Activated naive CD4-positive, alpha-beta T cell treated with anti-CD3 and anti-CD28 coated beads, Interleukin-2, amount 50 U/mL, for 16 hours (primary cell): ENCODE data around the gene PFN2.
"Not testable (repeated sequence)": the region's sequence is repeated elsewhere in the genome, so short reads cannot be mapped to it uniquely, and the experiment has no call there.

Experiments used
- DNase-seq: peaks from one replicate; pipeline ENCODE4 v3.0.0-alpha.2; 2020

The PFN2 gene, protein sequence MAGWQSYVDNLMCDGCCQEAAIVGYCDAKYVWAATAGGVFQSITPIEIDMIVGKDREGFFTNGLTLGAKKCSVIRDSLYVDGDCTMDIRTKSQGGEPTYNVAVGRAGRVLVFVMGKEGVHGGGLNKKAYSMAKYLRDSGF

DNA sequence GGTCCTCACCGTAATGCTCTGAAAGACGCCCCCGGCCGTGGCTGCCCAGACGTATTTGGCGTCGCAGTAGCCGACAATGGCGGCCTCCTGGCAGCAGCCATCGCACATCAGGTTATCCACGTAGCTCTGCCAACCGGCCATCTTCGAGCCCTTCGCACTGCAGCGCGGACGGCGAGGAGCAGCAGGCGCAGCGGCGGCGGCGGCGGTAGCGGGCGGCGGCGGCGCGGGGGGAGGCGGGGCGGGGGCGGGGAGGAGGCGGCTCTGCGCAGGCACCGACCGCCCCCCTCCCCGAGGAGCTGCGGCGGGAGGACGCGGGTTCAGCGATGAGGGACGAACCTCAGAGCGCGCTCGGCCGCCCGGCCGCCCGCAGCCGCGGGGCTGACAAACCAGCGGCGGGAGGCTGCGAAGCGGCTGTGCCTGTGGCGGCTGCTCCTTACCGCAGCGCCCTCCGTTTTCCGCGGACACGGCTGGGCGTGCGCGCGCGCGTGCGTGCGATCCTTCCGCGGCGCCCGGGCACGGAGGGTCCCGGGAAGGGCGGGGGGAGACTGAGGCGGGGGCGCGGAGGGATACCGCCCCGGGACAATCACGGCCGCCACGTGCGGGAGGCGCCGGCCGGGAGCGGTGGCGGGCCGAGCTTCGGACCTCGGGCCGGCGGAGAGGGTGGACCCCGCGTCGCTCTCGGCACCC, at the start of gene PFN2:
Gene PFN2, minus strand, starts transcription at position 180 of the 687 bp plus-strand sequence. Its CDS starts 39 bp downstream, at position 141.
- DNase-seq = peak; percentile 61

DNA sequence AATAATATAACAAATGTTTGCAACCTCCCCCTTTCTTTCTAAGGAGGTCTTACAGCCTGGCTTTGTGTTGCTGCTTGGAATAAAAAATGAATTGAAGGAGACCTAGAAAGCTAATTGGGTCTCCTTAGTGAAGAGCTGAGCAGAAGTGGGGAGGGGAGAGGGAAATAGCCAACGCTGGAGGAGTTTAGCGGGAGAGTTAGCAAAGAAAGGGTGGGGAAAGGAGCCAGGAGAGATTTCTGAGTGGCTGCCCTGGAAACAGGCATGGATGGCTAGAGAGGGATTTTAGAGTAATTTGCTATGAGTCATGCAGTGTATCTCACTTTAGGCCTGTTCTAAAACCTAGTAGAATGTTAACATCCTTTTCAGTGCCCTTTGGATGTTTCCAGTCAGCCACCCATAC, 45.2 kb upstream of the PFN2 start:
- no peak for DNase-seq

DNA sequence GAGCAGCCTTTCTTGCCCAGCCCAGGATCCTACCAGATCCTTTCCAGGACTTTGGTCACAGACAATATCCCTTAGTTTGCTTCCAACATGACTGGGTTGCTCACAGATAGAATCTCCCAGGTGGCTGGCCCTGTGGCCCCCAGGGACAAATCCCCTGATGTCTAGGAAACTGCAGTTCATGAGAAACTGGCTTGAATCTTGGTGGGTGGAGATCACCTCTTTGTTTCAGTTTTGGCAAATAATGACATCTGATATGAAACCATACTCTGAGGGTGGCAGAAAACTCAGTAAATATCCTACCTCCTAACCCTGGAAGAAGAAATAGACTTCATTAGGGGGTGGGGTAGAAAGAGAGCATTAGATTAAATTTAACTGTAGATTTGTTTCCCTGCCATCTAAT, 44.1 kb upstream of the PFN2 start:
- DNase-seq = no peak

GRCh38 chr3:150013801-150014200, 43.1 kb upstream of the PFN2 start:
- DNase-seq = no peak

- DNase-seq = no peak
Measured at GRCh38 chr3:150006794-150007193, 36.1 kb upstream of the PFN2 start.

DNA sequence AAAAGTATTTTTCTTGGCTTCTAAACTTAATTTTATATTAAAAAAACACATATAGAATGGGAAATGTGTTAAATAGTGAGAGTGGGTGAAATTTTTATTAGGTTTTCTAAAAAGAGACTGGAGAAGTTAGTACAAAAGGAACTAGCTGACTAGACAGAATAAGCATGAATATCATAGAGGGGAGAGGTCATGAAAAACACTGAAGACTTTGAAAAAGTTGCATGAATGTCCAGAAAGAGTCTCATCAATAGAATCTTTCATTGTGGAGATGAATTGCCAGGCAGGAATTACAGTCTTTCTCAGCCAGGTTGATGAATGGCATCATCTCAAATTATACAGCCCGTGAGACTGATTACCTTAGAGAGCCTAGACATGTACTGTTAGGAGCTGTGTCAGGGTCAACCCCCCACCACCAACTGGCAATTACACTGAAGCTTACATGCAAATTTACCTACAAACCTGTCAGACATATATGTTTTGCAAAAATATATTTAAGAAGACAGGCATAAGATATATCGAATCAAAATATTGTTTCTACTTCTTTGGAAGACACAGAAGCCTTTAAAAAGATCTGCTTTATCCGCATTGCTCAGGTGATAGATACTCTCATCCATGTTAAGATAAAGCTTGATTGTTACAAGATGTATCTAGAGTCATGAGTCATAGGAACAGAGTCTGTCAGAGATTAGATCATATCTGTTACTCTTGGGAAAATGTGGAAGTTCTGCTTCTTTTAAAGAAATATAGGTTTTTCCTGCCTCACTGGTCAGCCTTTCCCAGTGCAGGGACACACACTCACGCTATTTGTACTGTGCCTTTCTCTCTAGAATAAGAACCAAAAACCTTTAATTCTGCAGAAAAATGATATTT, 34.8 kb upstream of the PFN2 start:
- no peak for DNase-seq

- DNase-seq = no peak
Measured at GRCh38 chr3:150000641-150001040, 29.9 kb upstream of the PFN2 start.

- DNase-seq = no peak
Measured at GRCh38 chr3:149999421-149999820, 28.7 kb upstream of the PFN2 start.

- DNase-seq = no peak
Measured at GRCh38 chr3:149998946-149999345, 28.3 kb upstream of the PFN2 start.

DNA sequence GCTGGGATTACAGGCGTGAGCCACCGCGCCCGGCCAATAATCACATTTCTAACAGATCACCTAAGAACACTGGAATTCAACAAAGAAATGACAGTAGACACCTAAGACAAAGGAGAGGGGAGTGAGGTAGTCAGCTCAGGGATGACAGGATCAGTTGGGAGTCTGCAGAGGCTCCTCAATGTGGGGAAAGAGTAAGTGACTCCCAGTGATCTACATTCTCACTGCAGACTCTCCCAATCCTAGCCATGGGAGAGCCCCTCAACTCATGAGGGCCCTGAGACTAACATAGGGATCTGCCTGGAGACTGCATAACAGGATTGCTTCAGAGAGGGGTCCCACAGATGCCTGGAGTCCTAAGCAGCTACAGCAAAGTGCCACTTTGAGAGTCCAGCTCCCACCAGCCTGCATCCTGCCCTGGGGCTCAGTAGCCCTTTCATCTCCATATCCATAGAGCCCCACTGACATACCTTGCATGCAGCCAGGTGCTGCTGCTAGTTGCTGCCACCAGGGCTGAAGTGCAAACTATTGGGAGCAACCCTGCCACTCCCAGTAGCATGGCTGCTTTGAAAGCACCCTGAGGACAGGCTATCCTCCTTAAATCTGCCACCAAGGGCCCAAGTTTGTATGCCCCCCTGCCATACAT, 21.8 kb upstream of the PFN2 start:
- no peak for DNase-seq

DNA sequence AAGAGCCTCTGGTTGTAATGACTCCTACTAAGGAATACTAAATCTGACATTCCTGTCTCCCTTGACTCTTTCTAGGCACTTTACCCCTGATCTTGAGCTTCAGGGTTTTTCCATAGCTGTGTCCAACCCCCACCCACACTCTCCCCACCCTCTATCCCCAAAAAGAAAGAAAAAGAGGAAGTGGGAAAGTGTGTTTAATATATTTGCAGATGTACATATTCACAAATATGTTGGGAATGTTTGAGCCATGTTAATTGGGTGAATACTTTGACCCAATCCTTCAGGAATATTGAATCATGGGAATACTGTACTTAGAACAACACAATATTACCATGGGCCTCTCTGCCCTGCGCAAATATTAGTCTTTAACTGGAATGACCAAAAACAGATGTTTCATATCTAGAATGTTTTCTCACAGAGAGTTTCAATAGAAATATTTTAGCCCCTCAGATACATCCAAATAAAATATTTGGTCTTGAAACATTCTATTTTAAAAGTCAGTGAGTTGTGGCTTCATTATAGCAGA, 19.8 kb upstream of the PFN2 start:
- no peak for DNase-seq

GRCh38 chr3:149989307-149989706, 18.6 kb upstream of the PFN2 start:
- DNase-seq = no peak

GRCh38 chr3:149983628-149984027, 12.9 kb upstream of the PFN2 start:
- DNase-seq = no peak

- DNase-seq = not testable (repeated sequence)
Measured at GRCh38 chr3:149983053-149983452, 12.4 kb upstream of the PFN2 start.

- not testable (repeated sequence) for DNase-seq
Measured at GRCh38 chr3:149981979-149982378, 11.3 kb upstream of the PFN2 start.

- DNase-seq = no peak
Measured at GRCh38 chr3:149977386-149977785, 6.7 kb upstream of the PFN2 start.

GRCh38 chr3:149975919-149976318, 5.2 kb upstream of the PFN2 start:
- DNase-seq = no peak

DNA sequence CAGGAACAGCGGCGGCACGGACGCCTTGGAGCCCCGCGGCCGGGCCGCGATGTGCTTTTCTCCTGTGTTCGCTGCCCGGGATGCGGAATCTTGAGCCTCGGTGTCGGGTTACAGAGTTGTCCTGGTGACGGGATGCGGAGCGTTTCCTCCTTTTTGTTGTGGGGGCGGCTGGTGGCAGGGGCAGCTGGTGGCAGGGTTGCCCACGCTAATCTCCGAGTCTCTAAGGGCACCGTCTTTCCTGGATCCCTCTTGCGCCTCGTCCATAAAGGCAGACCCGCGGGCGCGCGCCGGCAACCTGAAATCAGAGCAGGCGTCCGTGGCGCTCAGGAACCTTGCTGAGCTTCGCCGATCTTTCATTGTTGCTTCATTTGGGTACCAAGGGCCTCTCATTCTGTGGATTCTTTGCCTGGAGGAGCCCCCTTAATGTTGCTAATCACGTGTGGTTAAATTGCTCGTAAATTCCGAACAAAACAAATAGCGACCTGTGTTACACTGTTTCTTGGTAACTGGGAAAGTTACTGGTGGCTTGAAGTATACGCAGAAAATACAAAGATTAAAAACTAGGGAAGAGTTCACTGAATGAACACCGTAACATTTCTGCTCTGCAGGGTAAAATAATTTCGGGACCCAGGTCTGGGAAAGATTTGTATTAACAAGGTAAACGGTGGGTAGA, 844 bp upstream of the PFN2 start:
- peak; percentile 35 for DNase-seq

DNA sequence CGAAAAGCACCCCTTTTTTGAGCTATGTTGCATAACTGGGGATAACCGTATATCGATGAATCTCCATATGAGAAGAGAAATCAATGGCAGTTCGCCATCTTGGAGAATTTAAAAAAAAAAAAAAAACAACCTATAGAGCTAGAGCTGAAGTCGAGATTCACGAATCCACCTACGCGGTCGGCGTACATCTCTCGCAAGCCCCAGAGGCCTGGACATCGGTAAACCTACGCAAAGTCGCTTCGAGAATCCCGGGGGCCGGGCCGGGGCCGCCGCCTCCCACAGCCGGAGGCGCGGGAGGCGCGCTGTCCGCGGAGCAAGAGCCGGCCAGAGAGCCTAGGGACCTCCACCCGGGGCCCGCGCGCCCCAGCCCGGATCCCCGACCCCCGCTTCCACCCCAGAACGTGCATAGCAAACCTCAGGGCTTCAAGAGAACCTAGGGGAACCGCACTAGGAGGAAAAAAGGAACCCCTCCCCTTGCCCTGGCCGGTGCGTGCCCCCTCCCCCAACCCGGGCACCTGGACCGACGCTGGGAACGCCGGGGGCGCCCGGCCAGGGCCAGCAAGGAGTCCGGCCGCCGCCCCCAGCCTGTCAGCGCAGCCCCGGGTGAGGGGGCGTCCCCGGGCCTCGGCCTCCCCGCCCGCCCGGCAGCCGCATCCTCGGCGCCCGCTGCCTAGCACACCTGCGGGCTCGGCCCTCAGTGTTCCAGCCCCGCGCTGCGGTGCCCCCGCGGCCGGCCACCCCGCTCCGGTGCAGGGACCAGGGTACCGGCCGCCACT, 567 bp downstream of the PFN2 start:
- DNase-seq = peak; percentile 65

GRCh38 chr3:149969110-149969939, 1.4 kb downstream of the PFN2 start:
- no peak for DNase-seq

GRCh38 chr3:149968216-149968615, 2.5 kb downstream of the PFN2 start:
- DNase-seq = no peak
